GM18502 (cell line): Measurements from ENCODE around the gene PPP6R3.

Experiments used
- ATAC-seq: cut with Tn5 transposase; IDR thresholded peaks from one replicate; pipeline ENCODE4 v1.9.1; 2021; ENCODE audit warnings: mild to moderate bottlenecking; ENCODE audit not compliant: unreplicated experiment, poor library complexity

The PPP6R3 gene, protein sequence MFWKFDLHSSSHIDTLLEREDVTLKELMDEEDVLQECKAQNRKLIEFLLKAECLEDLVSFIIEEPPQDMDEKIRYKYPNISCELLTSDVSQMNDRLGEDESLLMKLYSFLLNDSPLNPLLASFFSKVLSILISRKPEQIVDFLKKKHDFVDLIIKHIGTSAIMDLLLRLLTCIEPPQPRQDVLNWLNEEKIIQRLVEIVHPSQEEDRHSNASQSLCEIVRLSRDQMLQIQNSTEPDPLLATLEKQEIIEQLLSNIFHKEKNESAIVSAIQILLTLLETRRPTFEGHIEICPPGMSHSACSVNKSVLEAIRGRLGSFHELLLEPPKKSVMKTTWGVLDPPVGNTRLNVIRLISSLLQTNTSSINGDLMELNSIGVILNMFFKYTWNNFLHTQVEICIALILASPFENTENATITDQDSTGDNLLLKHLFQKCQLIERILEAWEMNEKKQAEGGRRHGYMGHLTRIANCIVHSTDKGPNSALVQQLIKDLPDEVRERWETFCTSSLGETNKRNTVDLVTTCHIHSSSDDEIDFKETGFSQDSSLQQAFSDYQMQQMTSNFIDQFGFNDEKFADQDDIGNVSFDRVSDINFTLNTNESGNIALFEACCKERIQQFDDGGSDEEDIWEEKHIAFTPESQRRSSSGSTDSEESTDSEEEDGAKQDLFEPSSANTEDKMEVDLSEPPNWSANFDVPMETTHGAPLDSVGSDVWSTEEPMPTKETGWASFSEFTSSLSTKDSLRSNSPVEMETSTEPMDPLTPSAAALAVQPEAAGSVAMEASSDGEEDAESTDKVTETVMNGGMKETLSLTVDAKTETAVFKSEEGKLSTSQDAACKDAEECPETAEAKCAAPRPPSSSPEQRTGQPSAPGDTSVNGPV

DNA sequence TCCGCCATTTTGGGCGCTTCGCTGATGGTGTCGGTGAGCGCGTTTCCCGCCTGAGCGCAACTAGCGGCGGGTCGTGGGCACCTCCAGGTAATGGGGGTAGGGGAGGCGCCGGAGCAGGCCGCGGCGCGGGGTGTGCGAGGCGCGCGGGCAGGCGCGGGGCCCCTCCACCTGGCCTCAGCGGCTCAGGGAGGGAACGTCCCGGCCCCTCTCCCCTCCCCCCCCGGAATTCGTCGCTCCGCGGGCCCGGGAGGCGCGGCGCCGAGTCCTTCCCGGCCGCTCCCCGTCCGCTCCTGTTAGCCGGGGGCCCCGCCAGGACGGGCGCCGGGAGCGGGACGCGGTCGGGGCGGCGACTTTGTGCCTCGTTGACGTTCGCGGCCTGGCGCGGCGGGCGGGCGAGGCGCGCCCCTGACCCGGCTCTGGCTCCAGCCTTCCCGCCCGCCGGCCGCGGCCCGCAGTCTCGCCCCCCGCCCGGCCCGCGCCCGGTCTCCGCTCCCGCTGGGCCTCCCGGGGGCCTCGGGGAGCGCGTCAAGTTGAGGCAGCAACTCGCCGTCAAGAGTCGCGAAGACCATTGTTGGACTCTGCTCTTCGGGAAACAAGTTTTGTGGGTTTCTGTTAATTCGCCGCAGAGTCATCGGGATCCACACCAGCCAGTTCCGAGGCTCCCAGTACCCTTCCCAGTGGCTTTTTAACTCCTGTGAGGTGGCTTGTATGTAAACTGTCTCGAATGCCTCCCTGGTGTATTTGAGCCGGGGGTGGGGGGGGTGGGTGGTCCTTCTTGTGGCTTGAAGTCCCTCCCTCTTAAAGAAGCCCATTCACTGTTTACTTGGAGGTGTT lies at the start of gene PPP6R3:
Gene PPP6R3 (plus strand): TSS at position 12 of the 834 bp plus-strand sequence. CDS start 76,913 bp downstream, outside the sequence.
- ATAC-seq, result peak; percentile 31

DNA sequence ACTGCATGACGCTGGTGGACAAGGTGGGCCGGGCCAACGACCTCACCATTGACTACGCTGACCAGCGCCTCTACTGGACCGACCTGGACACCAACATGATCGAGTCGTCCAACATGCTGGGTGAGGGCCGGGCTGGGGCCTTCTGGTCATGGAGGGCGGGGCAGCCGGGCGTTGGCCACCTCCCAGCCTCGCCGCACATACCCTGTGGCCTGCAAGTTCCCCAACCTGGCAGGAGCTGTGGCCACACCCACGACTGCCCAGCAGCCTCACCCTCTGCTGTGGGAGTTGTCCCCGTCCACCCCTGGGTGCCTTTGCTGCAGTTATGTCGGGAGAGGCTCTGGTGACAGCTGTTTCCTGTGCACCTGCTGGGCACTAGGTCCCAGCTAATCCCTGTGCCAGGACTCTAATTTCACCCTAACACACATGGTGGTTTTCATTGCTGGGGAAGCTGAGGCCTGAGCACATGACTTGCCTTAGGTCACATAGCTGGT lies 49.0 kb upstream of the PPP6R3 start:
- ATAC-seq, result no peak

DNA sequence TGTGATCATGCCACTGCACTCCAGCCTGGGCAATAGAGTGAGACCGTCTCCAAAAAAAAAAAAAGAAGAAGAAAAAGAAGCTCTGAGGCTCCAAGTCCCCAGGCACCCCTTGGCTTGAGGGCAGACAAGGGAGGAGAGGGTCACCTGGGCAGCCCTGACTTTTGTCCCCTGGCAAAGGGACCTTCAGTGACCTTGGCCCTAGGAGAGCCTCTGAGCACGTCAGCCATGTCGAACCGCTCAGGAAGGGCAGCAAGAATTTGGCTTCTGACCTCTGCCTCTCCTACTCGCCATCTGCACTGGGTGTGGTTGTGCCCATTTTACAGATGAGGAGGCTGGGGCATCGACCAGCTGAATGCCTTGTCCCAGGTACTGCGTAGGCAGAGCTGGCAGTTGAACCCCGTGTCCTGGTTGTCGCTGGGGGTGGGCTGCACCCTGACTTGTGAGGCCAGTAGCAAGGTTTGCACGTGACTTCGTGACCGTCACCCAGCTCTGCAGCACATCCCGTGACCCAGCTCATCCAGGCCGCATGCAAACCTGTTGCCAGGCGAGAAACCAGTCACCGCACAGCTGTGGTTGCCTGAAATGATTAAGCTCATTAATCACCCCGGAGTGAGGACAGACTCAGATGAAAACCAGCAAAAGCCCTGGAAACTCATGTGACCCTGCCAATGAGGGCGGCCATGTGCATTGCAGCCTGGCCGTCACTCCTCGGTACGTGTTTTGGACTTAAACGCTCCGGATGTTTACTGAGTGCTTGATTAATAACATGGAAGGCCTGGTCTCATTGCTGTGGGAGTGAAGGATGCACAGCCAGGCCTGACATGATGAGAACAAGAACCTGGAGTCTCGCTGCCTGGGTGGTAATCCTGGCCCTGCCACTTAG lies 47.7 kb upstream of the PPP6R3 start:
- peak; percentile 72 for ATAC-seq

DNA sequence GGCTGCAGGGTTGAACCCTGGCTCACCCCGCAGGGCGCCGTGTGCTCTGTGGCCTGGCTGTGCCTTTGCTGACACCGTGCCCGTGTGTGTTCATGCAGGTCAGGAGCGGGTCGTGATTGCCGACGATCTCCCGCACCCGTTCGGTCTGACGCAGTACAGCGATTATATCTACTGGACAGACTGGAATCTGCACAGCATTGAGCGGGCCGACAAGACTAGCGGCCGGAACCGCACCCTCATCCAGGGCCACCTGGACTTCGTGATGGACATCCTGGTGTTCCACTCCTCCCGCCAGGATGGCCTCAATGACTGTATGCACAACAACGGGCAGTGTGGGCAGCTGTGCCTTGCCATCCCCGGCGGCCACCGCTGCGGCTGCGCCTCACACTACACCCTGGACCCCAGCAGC lies 47.0 kb upstream of the PPP6R3 start:
- no peak for ATAC-seq

DNA sequence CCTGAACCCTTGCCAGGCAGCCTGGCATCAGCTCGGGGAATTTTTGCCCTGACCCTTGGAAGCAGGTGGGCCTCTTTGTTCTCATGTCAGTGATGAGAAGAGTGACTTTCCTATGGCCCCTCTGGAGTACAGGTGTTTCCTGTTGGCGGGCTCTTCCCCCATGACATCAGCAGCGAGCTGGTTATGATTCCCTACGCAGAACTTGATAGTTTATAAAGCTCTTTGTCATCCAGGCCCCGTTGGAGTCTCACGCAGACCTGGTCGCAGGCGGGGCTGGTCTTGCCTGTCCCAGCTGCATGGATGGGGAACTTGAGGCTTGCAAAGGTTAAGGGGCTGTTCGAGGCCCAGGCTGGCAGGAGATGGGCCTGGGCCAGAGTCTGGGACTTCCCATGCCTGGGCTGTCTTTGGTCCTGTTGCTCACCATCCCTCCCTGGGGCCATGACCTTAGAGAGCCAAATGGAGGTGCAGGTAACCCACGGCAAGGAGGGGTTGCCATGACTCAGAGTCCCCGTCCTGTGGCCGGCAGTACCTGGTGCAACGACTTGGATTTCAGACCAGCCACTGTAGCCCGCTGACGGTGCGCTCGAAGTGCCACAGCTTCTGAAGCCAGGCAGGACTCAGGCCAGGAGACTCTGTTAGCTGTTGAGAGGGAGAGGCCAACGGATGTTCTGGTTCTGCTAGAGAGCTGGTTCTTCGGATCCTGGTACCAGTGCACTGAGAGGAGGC lies 45.9 kb upstream of the PPP6R3 start:
- ATAC-seq, result no peak

DNA sequence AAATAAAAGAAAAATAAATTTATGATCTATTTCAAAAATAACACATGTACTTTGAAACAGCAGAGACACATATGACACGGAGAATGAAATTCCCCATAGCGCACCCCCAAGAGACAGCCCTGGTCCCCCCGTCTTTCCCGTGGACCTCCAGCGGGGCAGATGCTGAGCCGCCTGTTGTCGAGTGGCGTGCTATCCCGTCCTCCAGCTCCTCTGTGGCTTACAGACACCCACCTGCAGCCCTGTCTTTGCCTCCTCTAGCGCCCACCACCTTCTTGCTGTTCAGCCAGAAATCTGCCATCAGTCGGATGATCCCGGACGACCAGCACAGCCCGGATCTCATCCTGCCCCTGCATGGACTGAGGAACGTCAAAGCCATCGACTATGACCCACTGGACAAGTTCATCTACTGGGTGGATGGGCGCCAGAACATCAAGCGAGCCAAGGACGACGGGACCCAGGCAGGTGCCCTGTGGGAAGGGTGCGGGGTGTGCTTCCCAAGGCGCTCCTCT lies 44.4 kb upstream of the PPP6R3 start:
- ATAC-seq, result no peak

DNA sequence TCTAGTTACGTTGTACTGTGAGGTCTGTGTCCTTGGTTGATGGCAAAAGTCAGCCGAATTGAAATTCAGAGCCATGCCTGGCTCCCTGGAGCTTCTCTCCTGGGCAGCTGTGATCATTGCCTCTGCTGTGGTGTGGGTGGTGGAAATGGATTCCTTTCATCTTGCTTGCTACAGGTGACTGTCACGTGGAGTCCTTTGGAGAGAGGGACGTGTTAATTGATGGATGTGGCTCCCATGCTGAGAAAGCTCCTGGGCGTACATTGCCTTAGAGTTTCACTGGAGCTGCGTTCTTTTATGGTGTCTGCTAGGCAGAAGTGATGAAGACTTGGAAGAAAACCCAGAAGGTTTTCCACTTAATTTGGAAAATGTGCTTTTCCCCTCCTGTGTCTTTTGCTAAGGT lies 41.9 kb upstream of the PPP6R3 start:
- ATAC-seq, result no peak

DNA sequence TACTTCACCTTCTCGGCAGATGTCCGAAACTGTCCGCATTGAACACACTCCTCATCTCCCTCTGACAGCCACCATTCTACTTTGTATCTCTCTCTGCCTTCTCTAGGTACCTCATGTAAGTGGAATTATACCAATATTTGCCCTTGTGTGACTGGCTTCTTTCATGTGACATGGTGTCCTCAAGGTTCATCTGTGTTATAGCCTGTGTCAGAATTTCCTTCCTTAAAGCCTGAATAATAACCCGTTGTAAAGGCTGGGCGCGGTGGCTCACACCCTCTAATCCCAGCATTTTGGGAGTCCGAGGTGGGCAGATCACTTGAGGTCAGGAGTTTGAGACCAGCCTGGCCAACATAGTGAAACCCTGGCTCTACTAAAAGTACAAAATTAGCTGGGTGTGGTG lies 40.4 kb upstream of the PPP6R3 start:
- no peak for ATAC-seq

DNA sequence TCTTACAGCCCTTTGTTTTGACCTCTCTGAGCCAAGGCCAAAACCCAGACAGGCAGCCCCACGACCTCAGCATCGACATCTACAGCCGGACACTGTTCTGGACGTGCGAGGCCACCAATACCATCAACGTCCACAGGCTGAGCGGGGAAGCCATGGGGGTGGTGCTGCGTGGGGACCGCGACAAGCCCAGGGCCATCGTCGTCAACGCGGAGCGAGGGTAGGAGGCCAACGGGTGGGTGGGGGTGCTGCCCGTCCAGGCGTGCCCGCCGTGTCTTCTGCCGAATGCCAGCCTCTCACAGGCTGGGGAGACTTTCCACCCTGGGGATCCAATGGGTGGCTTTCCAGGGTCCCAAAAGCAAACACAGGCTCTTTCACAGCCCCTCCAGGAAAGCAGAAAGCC lies 37.1 kb upstream of the PPP6R3 start:
- ATAC-seq, result no peak

DNA sequence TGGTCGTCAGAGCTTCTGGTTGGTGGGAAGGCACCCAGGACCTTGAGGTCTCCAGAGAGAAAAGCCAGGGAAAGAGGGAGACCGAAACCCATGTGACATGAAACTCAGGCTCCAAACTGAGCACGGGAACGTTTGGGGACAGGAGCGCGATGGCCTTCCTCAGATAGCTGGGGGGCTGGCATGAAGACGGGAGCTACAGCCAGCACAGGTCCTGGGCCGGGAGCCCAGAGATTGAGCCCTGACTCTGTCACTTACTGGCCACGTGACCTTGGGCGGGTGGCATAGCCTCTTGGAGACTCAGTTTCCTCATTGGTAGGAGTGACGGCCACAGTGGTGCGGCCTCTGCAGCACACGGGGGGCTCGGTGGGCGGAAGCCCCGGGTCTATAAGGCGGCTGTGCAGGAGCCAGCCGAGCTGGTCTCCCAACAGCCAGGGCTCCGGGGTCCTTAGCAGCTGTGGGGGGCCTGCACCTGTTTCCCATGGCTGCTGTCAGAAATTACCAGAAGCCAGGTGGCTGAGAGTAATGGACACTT lies 36.4 kb upstream of the PPP6R3 start:
- ATAC-seq, result no peak

DNA sequence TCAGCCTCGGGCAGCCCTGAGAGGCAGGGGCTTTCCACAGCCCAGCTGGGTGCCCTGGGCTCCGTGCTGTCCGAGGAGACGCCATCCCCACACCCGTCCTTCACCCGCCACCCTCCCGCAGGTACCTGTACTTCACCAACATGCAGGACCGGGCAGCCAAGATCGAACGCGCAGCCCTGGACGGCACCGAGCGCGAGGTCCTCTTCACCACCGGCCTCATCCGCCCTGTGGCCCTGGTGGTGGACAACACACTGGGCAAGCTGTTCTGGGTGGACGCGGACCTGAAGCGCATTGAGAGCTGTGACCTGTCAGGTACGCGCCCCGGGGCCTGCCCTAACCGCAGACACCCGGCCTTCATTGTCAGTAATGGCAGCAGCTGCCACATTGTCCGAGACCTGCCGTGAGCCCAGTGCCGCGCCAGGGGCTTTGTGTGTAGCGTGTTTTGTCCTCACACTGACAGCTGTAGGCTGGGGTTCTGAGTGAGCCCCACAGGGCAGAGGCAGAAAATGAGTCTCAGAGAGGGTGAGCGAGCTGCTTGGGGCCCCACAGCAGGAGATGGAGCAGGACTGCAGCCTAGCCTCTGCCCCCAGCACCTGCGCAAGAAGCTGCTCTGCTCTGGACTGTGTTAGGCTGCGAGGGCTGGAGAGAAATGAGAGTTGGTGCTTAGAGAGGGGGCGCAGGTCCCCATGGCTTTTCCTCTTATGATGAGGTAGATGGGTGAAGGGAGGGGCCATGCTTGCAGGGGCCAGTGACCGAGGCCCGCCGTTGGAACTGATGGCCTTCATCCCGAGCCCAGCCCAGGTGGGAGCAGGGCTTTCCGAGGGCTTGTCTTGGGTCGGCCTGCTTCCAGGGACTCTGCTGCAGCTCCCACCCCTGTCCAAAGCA lies 35.3 kb upstream of the PPP6R3 start:
- ATAC-seq, result no peak

DNA sequence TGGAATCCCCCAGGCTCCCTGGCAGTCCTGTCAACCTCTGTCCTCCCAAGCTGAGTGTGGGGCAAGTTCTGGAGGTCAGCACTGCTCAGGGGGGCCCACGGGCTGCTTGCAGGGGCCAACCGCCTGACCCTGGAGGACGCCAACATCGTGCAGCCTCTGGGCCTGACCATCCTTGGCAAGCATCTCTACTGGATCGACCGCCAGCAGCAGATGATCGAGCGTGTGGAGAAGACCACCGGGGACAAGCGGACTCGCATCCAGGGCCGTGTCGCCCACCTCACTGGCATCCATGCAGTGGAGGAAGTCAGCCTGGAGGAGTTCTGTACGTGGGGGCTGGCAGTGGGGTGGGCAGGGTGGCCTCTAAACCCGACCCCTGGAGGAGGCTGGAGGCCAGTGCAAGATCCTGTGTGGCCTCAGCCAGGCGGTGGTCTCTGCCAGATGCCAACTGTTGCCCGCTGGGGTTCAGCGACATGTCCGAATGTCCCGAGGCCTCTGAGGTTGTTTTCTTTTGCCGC lies 34.6 kb upstream of the PPP6R3 start:
- no peak for ATAC-seq

DNA sequence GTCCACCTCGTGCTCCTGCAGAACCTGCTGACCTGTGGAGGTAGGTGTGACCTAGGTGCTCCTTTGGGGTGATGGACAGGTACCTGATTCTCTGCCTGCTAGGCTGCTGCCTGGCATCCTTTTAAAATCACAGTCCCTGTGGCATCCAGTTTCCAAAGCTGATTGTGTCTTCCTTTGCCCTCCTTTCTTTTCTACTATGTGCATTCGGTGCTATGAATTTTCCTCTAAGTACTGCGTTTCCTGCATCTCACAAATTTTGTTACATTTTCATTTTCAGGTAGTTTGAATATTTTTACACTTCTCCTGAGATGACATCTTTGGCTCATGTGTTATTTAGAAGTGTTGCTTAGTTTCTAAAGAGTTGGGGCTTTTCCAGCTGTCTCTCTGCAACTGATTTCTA lies 30.9 kb upstream of the PPP6R3 start:
- ATAC-seq, result no peak

DNA sequence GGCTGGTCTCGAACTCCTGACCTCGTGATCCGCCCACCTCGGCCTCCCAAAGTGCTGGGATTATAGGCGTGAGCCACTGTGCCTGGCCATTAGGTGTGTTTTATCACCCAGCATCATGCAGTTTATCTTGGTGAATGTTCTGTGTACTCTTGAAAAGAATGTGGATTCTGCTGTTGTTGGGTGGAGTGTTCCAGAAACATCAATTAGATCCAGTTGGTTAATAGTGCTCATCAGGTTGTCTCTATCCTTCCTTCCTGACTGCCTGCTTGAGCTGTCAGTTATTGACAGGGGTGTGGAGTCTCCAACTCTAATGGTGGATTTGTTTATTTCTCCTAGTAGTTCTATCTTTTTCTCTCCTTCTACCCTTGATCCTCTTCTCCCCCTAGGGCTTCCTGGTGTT lies 30.2 kb upstream of the PPP6R3 start:
- no peak for ATAC-seq

DNA sequence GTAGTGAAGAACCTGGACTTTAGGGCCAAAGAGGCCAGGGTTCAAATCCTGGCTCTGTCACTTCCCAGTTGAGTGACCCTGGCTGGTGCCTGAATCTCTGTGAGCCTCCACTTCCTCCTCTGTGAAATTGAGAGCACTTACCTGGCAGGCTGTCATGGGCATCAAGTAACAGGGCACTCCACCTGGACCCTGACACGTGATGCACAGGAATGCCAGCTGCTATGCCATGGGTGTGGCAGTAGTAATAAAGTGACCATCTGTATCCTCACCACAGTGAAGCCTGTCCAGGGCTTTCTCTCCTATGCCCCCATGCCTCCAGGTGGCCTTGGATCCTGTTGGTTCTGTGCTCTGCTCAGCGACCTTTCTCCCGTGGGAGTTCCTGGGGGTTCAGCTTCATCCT lies 29.8 kb upstream of the PPP6R3 start:
- no peak for ATAC-seq

DNA sequence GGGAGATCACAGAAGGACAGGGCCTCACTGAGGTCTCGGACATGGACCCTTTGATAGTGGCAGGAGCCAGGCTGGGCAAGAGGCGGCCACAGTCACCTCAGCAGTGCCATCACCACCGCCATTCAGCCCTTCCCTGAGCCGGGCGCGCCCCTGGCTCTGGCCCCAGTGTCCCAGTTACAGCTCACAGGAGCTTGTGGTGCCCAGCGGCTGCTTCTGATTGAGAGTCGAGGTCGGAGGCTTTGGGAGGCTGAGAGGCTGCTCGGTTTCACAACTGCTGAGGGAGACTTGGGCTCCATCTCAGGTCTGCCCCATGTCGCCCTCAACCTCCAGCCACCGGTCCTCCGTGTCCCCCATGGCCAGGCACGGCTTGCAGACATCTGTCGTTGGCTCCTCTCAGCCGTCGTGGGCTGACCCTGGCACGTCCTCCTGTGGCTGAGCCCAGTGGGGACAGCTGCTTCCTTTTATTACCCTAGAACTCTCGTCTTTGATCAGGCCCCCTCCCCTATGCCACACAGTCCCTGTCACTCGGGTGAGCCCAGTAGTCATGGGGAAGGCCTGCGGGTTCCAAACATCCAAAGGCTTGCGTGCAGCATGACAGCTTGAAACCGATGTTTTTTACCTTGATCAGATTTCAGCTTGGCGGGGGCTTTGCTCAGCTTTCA lies 28.4 kb upstream of the PPP6R3 start:
- ATAC-seq, result no peak

DNA sequence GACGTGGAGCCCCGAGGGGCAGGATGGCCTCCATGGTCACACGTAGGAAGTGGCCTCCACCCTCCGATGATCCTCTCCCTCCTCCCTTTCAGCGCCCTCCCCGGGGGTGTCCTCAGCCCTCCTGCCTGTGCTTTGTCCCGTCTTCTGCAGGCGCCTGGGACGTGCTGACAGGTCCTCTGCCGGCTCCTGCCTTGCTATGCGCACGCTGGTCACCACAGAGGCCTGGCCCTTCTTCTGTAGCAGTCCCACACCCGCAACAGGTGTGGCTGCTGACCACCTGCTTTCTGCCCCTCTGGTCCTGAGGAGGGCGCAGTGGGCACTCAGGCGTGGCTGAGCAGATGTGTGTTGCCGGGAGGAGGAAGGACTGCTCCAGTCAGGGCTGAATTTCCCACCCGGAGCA lies 27.7 kb upstream of the PPP6R3 start:
- no peak for ATAC-seq
